SU-DHL-6 (cell line): ENCODE measurements around the gene SLC22A15.

Source experiments
- CTCF ChIP-seq: fragments of 200-600 bp; sonication (generic); IDR thresholded peaks from one replicate; pipeline ENCODE4 v1.5.1; 2017; ENCODE audit warnings: antibody characterized with exemption, mild to moderate bottlenecking, low read length, moderate library complexity; ENCODE audit not compliant: insufficient read depth, poor library complexity, severe bottlenecking
- EZH2phosphoT487 ChIP-seq: fragments of 200-600 bp; sonication (generic), shearing (Covaris generic); conservative IDR thresholded peaks from 2 replicates; pipeline ENCODE4 v1.6.1; 2018; ENCODE audit warnings: mild to moderate bottlenecking, antibody characterized with exemption, low read length, moderate library complexity, mixed read lengths

GRCh38 chr1:116003823-116004222 lies 27.5 kb downstream of the SLC22A15 start:
- no peak for TF ChIP-seq CTCF
- no peak for TF ChIP-seq EZH2phosphoT487
